OCI-LY3 (cell line): ENCODE results near the gene BRCC3.

ENCODE experiments used
- H2AFZ ChIP-seq: fragments of 200-600, 300-600 bp; shearing (Covaris generic); 2 replicates; pipeline ENCODE4 v1.6.0; 2014; ENCODE audit warnings: antibody characterized with exemption, low read depth, low read length
- H3K27ac ChIP-seq: fragments of 200-600, 300-600 bp; sonication (generic); 2 replicates; pipeline ENCODE4 v1.5.1; 2014; ENCODE audit warnings: mild to moderate bottlenecking, low read length, moderate library complexity, mixed read lengths
- H3K27me3 ChIP-seq: fragments of 200-600, 300-600 bp; sonication (generic); 2 replicates; pipeline ENCODE4 v1.6.1; 2014; ENCODE audit warnings: low read depth, low read length, mixed read lengths
- H3K36me3 ChIP-seq: fragments of 200-600, 300-600 bp; sonication (generic); replicated peaks from 2 replicates; pipeline ENCODE3; 2014; ENCODE audit warnings: low read depth, low read length, mixed read lengths
- H3K4me1 ChIP-seq: fragments of 300-600, 200-600 bp; sonication (generic); 2 replicates; pipeline ENCODE4 v1.6.1; 2014; ENCODE audit warnings: low read length, mixed read lengths
- H3K4me2 ChIP-seq: fragments of 200-600, 300-600 bp; sonication (generic); 2 replicates; pipeline ENCODE4 v1.6.1; 2014; ENCODE audit warnings: low read length, mixed read lengths
- H3K4me3 ChIP-seq: fragments of 300-600, 200-600 bp; sonication (generic); 2 replicates; pipeline ENCODE4 v1.5.1; 2014; ENCODE audit warnings: antibody characterized with exemption, mild to moderate bottlenecking, low read length, moderate library complexity
- H3K79me2 ChIP-seq: fragments of 300-600, 200-600 bp; shearing (Covaris generic); 2 replicates; pipeline ENCODE4 v1.6.1; 2014; ENCODE audit warnings: mild to moderate bottlenecking, low read length, mixed read lengths
- H3K9ac ChIP-seq: fragments of 300-600, 200-600 bp; shearing (Covaris generic); 2 replicates; pipeline ENCODE4 v1.6.0; 2014; ENCODE audit warnings: mild to moderate bottlenecking, low read length, moderate library complexity
- H3K9me3 ChIP-seq: fragments of 200-600, 300-600 bp; shearing (Covaris generic); 2 replicates; pipeline ENCODE4 v1.6.1; 2014; ENCODE audit warnings: low read length, mixed read lengths; ENCODE audit not compliant: insufficient read depth
- H4K20me1 ChIP-seq: fragments of 200-600, 300-600 bp; sonication (generic); 2 replicates; pipeline ENCODE4 v1.6.1; 2016; ENCODE audit warnings: low read length, mixed read lengths; ENCODE audit not compliant: insufficient read depth
- EZH2phosphoT487 ChIP-seq: fragments of 200-600 bp; shearing (Covaris generic); IDR thresholded peaks from 2 replicates; pipeline ENCODE4 v1.6.1; 2018; ENCODE audit warnings: antibody characterized with exemption, mixed run types, low read depth
- TF ChIP-seq, protein P1 (sequence below): fragments of 200-600, 300-600 bp; sonication (generic); IDR thresholded peaks from 2 replicates; pipeline ENCODE4 v1.5.1; 2014; ENCODE audit warnings: antibody characterized with exemption, low read length, low read depth

The BRCC3 gene

DNA sequence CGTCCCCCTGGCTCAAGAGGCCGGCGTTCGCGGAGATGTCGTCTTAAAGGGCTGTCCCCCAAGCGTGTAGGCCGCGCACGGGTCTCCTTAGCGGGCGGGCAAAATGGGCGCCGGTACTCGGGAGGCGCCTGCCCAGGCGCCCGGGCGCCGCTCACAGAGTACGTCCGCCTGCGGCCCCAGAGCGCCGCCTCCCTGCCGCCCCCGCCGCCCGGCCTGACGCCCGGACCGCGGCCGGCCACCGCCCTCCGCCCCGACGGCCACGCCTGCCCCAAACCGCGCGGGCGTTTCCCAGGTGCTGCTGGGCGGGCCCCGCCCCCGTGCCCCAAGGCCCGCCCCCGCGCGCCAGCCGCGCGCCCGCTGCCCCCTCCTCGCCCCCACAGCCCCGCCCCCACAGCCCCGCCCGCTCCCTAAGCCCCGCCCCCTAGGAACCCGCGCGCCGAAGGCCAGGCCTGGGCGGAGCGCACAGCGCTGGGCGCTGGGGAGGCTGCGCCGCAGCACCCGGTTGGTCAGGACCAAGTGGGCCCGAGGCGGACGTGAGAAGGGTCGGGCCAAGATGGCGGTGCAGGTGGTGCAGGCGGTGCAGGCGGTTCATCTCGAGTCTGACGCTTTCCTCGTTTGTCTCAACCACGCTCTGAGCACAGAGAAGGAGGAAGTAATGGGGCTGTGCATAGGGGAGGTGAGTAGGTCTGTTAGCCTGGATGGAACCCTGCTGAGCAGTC lies at the start of gene BRCC3, which contains the start of the genes CMC4 and MTCP1:
Gene BRCC3 (plus strand): TSS at position 534 of the 719 bp plus-strand sequence. CDS start 20 bp downstream, at position 554.
Gene CMC4 (minus strand): TSS at position 162 of the 719 bp plus-strand sequence. CDS start 7,113 bp downstream, outside the sequence.
Gene MTCP1 (minus strand): TSS at position 162 of the 719 bp plus-strand sequence. CDS start 5,126 bp downstream, outside the sequence.
- peak within 1 kb of the TSS; percentile 97 for H3K9ac ChIP-seq
- TF ChIP-seq EZH2phosphoT487 = no peak
- TF ChIP-seq, protein P1, sequence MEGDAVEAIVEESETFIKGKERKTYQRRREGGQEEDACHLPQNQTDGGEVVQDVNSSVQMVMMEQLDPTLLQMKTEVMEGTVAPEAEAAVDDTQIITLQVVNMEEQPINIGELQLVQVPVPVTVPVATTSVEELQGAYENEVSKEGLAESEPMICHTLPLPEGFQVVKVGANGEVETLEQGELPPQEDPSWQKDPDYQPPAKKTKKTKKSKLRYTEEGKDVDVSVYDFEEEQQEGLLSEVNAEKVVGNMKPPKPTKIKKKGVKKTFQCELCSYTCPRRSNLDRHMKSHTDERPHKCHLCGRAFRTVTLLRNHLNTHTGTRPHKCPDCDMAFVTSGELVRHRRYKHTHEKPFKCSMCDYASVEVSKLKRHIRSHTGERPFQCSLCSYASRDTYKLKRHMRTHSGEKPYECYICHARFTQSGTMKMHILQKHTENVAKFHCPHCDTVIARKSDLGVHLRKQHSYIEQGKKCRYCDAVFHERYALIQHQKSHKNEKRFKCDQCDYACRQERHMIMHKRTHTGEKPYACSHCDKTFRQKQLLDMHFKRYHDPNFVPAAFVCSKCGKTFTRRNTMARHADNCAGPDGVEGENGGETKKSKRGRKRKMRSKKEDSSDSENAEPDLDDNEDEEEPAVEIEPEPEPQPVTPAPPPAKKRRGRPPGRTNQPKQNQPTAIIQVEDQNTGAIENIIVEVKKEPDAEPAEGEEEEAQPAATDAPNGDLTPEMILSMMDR = no peak
- no peaks in the 10 kb centered on the region for H3K27me3 ChIP-seq
- H3K9me3 ChIP-seq = no peaks in the 10 kb centered on the region
- peak within 1 kb of the TSS; percentile 55 for H2AFZ ChIP-seq
- peaks cover 11% of the 10 kb centered on the region for H3K4me1 ChIP-seq
- H3K36me3 ChIP-seq = peaks cover 20% of the 10 kb centered on the region
- H4K20me1 ChIP-seq = no peaks in the 10 kb centered on the region
- H3K27ac ChIP-seq = peak within 1 kb of the TSS; percentile 74
- peak within 1 kb of the TSS; percentile 100 for H3K4me3 ChIP-seq
- peaks cover 65% of the 10 kb centered on the region for H3K79me2 ChIP-seq
- peak within 1 kb of the TSS; percentile 74 for H3K4me2 ChIP-seq

DNA sequence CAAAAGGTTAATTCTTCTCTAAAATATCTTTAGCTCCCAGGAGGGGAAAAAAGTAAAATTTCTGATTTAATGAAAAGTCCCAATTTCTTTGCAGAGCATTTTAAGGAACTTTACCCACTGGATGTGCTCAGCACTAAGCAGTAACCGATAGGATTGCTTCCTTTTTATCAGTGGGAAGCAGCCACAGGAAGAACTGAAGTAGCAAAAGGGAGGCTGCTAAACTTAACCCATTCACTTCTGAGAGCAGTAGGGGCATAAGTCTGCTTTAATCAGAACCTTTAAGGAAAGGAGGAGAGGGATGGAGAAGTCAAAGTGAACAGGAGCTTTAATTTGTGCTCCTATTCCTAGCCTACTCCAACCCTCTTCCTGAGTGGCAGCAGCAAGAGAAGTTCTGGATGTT lies 48.7 kb upstream of the BRCC3 start, which contains the start of gene F8:
Gene F8 (minus strand): TSS at position 139 of the 400 bp plus-strand sequence. CDS start 171 bp downstream, outside the sequence.
- Histone ChIP-seq H3K4me2 (no peak within 1 kb of the TSS), H4K20me1 (no peaks in the 10 kb centered on the region), H3K27ac (no peak within 1 kb of the TSS), H3K79me2 (peaks cover 4% of the 10 kb centered on the region), H3K9ac (no peak within 1 kb of the TSS), H3K36me3 (no peaks in the 10 kb centered on the region), H3K9me3 (no peaks in the 10 kb centered on the region), H3K27me3 (no peaks in the 10 kb centered on the region), H3K4me1 (no peaks in the 10 kb centered on the region; the same call in 1 of the 2 replicates), H2AFZ (no peak within 1 kb of the TSS), H3K4me3 (no peak within 1 kb of the TSS)
- no peak for TF ChIP-seq EZH2phosphoT487
- TF ChIP-seq, protein P1 = no peak

DNA sequence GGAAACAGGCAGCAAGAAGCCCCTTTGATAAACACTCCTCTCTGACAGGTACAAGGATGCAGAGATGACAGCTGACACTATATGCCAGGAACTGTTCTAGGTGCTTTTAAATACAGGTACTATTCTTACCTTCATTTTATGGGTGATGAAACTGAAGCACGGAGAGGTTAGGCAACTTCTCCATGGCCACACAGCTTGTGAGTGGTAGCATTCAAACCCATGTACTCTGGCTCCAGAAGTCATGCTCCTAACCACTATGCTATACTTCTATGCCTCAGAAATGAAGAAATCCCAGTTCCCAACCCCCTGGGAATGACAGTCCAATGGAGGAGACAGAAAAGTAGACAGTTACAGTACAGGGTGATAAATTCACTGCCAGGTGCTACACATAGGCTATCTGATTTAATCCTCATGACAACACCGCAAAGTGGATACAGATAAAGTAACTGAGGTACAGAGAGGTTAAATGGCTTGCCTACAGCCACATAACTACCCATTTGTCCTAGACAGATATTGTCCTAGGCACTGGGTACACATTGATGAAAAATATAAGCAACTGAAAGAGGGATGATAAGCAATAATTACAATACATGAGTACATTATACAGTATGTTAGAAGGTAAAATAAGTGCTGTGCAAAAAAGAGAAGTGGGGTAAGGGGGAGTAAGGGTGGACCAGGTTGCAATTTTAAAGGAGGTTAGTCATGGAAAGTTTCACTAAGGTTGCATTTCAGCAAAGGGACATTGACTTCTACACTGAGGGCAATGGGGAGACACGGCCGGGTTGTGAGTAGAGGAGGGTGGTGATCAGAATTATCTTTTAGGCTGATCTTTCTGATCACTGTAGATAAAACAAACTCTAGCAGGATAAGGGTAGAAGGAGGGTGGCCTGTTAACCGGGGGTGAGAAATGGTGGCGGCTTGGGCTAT lies 47.1 kb upstream of the BRCC3 start:
- H3K9ac ChIP-seq = no peak overlapping the region

More for the DNA sequence above, 47.1 kb upstream of the BRCC3 start:
- peaks cover 20% of the 10 kb centered on the region for H3K79me2 ChIP-seq
- no peak overlapping the region for H3K4me3 ChIP-seq
- no peak overlapping the region for H3K27ac ChIP-seq
- no peaks in the 10 kb centered on the region for H4K20me1 ChIP-seq
- TF ChIP-seq, protein P1 = no peak
- no peak for TF ChIP-seq EZH2phosphoT487
- no peaks in the 10 kb centered on the region for H3K27me3 ChIP-seq
- H3K9me3 ChIP-seq = no peaks in the 10 kb centered on the region
- no peak overlapping the region for H3K4me2 ChIP-seq
- H3K36me3 ChIP-seq = no peaks in the 10 kb centered on the region
- peaks cover 8% of the 10 kb centered on the region for H3K4me1 ChIP-seq
- H2AFZ ChIP-seq = no peak overlapping the region
